Prostate gland (tissue), 2 donors: ENCODE data around the gene MAP2K7.

Experiments
- CTCF ChIP-seq, 4 experiments: fragments of 200-600 bp in 2 of 4; fragments of 450-650 bp in 2 of 4; sonication (generic) in 2 of 4; IDR thresholded peaks; 1 replicate in 3 of 4; 2 replicates in 1 of 4; pipeline ENCODE4 v1.5.1; 2016 to 2019; ENCODE audit warnings: antibody characterized with exemption in 4 of 4, mild to moderate bottlenecking in 2 of 4, moderate library complexity in 2 of 4
- POLR2A ChIP-seq: fragments of 450-650 bp; IDR thresholded peaks from one replicate; pipeline ENCODE4 v1.6.1; 2016; ENCODE audit warnings: antibody characterized with exemption, mild to moderate bottlenecking

GRCh38 chr19:7888826-7889217 is 14.9 kb upstream of the MAP2K7 start:
- no peak for TF ChIP-seq CTCF (IDR thresholded peaks at IDR 0.05)
- TF ChIP-seq POLR2A = no peak
